ENCODE measurements around the gene ERG. TPM values are rescaled to one million over a fixed set of nuclear protein-coding genes. Genes with fewer than 3 reads are reported as not detected.

Gene ERG
- total RNA-seq, 1 donor from 2014 or later, result 28.5 TPM

DNA sequence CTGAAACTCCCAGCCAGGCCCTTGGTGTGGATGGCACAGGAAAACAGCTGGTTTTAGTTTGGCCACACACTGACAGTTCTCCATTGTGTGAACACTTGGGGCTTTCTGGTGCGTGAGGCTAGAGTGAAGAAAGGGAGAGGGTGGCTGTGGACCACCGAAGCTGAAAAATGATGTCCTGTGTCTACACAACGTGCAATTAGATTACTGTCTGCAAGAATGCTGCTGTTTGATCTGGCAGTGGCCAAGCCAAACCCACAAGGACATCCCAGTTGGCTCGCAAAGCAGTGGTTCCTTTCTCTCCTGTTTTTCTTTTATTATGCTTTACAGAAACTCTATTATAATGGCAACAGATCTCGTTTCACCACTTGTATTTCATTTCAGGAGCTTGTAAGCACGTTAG is 58.9 kb downstream of the ERG start:
- Histone ChIP-seq H3K27ac (peak overlapping the region; percentile 31 to 92), H3K4me1 (peaks cover 16 to 55% of the 10 kb centered on the region in 2 donors), H3K27me3 (no peaks in the 10 kb centered on the region), H3K4me3 (no peak overlapping the region), H3K9me3 (no peaks in the 10 kb centered on the region), H3K36me3 (no peaks in the 10 kb centered on the region)
- TF ChIP-seq, protein P1, sequence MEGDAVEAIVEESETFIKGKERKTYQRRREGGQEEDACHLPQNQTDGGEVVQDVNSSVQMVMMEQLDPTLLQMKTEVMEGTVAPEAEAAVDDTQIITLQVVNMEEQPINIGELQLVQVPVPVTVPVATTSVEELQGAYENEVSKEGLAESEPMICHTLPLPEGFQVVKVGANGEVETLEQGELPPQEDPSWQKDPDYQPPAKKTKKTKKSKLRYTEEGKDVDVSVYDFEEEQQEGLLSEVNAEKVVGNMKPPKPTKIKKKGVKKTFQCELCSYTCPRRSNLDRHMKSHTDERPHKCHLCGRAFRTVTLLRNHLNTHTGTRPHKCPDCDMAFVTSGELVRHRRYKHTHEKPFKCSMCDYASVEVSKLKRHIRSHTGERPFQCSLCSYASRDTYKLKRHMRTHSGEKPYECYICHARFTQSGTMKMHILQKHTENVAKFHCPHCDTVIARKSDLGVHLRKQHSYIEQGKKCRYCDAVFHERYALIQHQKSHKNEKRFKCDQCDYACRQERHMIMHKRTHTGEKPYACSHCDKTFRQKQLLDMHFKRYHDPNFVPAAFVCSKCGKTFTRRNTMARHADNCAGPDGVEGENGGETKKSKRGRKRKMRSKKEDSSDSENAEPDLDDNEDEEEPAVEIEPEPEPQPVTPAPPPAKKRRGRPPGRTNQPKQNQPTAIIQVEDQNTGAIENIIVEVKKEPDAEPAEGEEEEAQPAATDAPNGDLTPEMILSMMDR (IDR thresholded peaks at IDR 0.05), result no peak
- intact Hi-C loops (cut with DNase I), result no loop called here
- DNase-seq (ENCODE audit: low spot score in 2 of 2), result no peak

DNA sequence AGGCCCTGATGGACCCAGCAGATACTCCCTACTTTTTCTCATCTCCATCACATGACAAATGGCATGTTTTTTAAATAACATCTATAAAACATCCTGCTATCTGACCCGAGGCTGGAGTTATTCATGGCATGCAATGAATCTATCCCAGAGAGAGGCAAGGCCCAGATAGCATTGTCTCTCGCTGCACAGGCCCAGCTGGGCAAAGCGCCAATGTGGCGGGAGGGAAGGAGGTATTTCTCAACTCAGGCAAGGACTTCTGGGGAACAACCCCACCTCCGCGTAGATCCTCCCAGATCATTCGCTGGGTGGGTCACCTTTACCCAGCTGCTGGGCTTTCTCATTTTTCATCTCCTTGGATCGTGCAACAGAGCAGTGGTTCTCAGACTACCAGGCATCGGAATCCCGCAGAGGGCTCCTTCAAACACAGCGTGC is 59.8 kb downstream of the ERG start:
- no peak for DNase-seq (ENCODE audit: low spot score in 2 of 2)
- no peaks in the 10 kb centered on the region for H3K27me3 ChIP-seq
- H3K4me1 ChIP-seq, result peaks cover 18 to 61% of the 10 kb centered on the region in 2 donors
- no peak overlapping the region for H3K4me3 ChIP-seq
- peak overlapping the region; percentile 31 to 92 for H3K27ac ChIP-seq
- no peaks in the 10 kb centered on the region for H3K9me3 ChIP-seq
- H3K36me3 ChIP-seq, result no peaks in the 10 kb centered on the region
- TF ChIP-seq, protein P1 (IDR thresholded peaks at IDR 0.05), result no peak
- intact Hi-C loops (cut with DNase I), result no loop called here

- Histone ChIP-seq H3K4me1 (peaks cover 14 to 67% of the 10 kb centered on the region in 2 donors), H3K27me3 (no peaks in the 10 kb centered on the region), H3K36me3 (no peaks in the 10 kb centered on the region), H3K27ac (peak overlapping the region; percentile 89 to 92), H3K4me3 (no peak overlapping the region), H3K9me3 (no peaks in the 10 kb centered on the region)
- no peak for DNase-seq (ENCODE audit: low spot score in 2 of 2)
- TF ChIP-seq, protein P1 (IDR thresholded peaks at IDR 0.05), result no peak
- intact Hi-C loops (cut with DNase I), result no loop called here
Observed at GRCh38 chr21:38436341-38436740, 61.9 kb downstream of the ERG start.

- intact Hi-C loops (cut with DNase I), result loop anchor here (5.0 kb wide), 1 partner anchor 53 kb away; no protein-coding TSS in a partner anchor
- TF ChIP-seq, protein P1 (IDR thresholded peaks at IDR 0.05), result no peak
- Histone ChIP-seq H3K36me3 (no peaks in the 10 kb centered on the region), H3K9me3 (no peaks in the 10 kb centered on the region), H3K4me3 (peak overlapping the region in 1 of 2 donors; percentile 57), H3K27ac (peak overlapping the region; percentile 89 to 92), H3K27me3 (no peaks in the 10 kb centered on the region), H3K4me1 (peaks cover 15 to 60% of the 10 kb centered on the region in 2 donors)
- DNase-seq (ENCODE audit: low spot score in 2 of 2), result peak in 1 of 2 donors; percentile 86
Observed at GRCh38 chr21:38434913-38435533, 63.3 kb downstream of the ERG start.

DNA sequence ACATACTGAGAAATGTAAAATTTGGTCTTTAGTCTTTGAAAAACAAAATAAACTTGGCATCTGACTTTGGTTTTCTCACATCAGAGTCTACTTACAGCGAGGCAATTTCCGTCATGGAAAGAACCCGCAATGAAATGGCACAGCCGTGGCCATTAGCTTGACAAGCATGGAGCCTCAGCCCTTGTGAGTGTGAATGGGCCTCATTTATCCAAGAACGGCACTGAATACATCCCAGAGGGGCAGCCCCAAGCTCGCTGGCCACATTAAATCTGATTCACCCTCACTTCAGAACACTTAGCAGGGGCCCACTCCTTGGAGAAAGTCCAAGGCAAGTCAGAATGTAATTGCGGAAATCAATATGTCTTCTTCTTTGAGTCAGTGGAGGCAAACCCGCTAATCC is 64.8 kb downstream of the ERG start:
- no peak for DNase-seq (ENCODE audit: low spot score in 2 of 2)
- H3K9me3 ChIP-seq, result no peaks in the 10 kb centered on the region
- H3K27ac ChIP-seq, result peak overlapping the region; percentile 89 to 92
- H3K4me3 ChIP-seq, result no peak overlapping the region
- peaks cover 12 to 49% of the 10 kb centered on the region in 2 donors for H3K4me1 ChIP-seq
- intact Hi-C loops (cut with DNase I), result loop anchor here (2.0 to 5.0 kb wide), 2 partner anchors 19 to 51 kb away; no protein-coding TSS in a partner anchor
- no peaks in the 10 kb centered on the region for H3K27me3 ChIP-seq
- TF ChIP-seq, protein P1 (IDR thresholded peaks at IDR 0.05), result no peak
- no peaks in the 10 kb centered on the region for H3K36me3 ChIP-seq

All from ascending aorta (tissue), 2 donors.